A549 (cell line): ENCODE results near the gene ECT2. TPM values are rescaled to one million over a fixed set of nuclear protein-coding genes. Genes with fewer than 3 reads are reported as not detected.

Experiments used
- ATAC-seq, 2 experiments: fragments of 200-7000 bp in 1 of 2; fragments of >200 bp in 1 of 2; cut with Nextera tagmentation in 1 of 2; cut with Tn5 transposase in 1 of 2; 3 replicates each; pipeline versions ENCODE4 v1.8.0 to v1.9.1; 2018 to 2020; ENCODE audit warnings: mild to moderate bottlenecking in 1 of 2, moderate library complexity in 1 of 2
- CTCF ChIA-PET: fragments of 300-600 bp; sonication (Branson Sonifier 250); formaldehyde crosslinking; extraction: SDS; loops from one replicate; lab custom pipeline; 2021; ENCODE audit warnings: antibody characterized with exemption, inconsistent platforms; lab: Yijun Ruan, JAX
- POLR2A ChIA-PET: fragments of 350-600 bp; formaldehyde crosslinking; extraction: SDS; loops from one replicate; lab custom pipeline; 2021; ENCODE audit warnings: antibody characterized with exemption, inconsistent platforms; lab: Yijun Ruan, JAX
- DNase-seq, 2 experiments: peaks; one replicate each; pipeline versions ENCODE4 v3.0.0 to v3.0.0-alpha.2; 2011 to 2016; ENCODE audit warnings: low read depth in 1 of 2, low spot score in 1 of 2
- FAIRE-seq: peaks from 2 replicates; lab custom pipeline; 2011; peaks lifted over from hg19 to GRCh38; lab: Jason Lieb, UNC
- H3K27ac ChIP-seq, 2 experiments: fragments of >200 bp; sonication (Bioruptor Twin); formaldehyde crosslinking; 3 replicates each; pipeline ENCODE4 v1.5.1; 2016 to 2017
- H3K4me1 ChIP-seq: fragments of >200 bp; sonication (Bioruptor Twin); formaldehyde crosslinking; 3 replicates; pipeline ENCODE4 v1.6.1; 2016
- H3K4me2 ChIP-seq: fragments of >200 bp; sonication (Bioruptor Twin); formaldehyde crosslinking; 3 replicates; pipeline ENCODE4 v1.6.1; 2016
- H3K4me3 ChIP-seq: fragments of >200 bp; sonication (Bioruptor Twin); formaldehyde crosslinking; 3 replicates; pipeline ENCODE4 v1.5.1; 2016
- H3K9me3 ChIP-seq: fragments of >200 bp; sonication (Bioruptor Twin); formaldehyde crosslinking; 3 replicates; pipeline ENCODE4 v1.6.1; 2016
- BCL3 ChIP-seq: fragments of >200 bp; sonication (Bioruptor Twin); formaldehyde crosslinking; IDR thresholded peaks from 3 replicates; pipeline ENCODE4 v1.6.1; 2016
- BHLHE40 ChIP-seq: IDR thresholded peaks from 2 replicates; pipeline ENCODE4 v1.6.1; 2012; ENCODE audit warnings: low read depth, low read length, inconsistent platforms
- CEBPB ChIP-seq, 2 experiments: fragments of >200 bp in 1 of 2; sonication (Bioruptor Twin) in 1 of 2; formaldehyde crosslinking in 1 of 2; IDR thresholded peaks; 2 replicates each; pipeline ENCODE4 v1.6.1; 2012 to 2016
- CTCF ChIP-seq: fragments of >200 bp; sonication (Bioruptor Twin); formaldehyde crosslinking; IDR thresholded peaks from 3 replicates; pipeline ENCODE4 v1.5.1; 2016
- HES2 ChIP-seq: fragments of >200 bp; sonication (Bioruptor Twin); formaldehyde crosslinking; IDR thresholded peaks from 2 replicates; pipeline ENCODE4 v1.6.1; 2016
- HOXA7 ChIP-seq: fragments of 250-450 bp; sonication (Bioruptor Pico); IDR thresholded peaks from 2 replicates; pipeline ENCODE4 v1.5.0; 2020; ENCODE audit warnings: mild to moderate bottlenecking, moderate library complexity
- JUNB ChIP-seq: fragments of >200 bp; sonication (Bioruptor Twin); formaldehyde crosslinking; IDR thresholded peaks from 2 replicates; pipeline ENCODE4 v1.6.1; 2016
- KDM1A ChIP-seq: fragments of 200-600 bp; sonication (generic); IDR thresholded peaks from 2 replicates; pipeline ENCODE4 v1.6.1; 2016; ENCODE audit warnings: low read depth, mild to moderate bottlenecking
- KDM5A ChIP-seq: fragments of 200-600 bp; sonication (generic); IDR thresholded peaks from 2 replicates; pipeline ENCODE4 v1.6.1; 2016; ENCODE audit warnings: antibody characterized with exemption, mild to moderate bottlenecking
- PHF8 ChIP-seq: fragments of 200-600 bp; sonication (generic); IDR thresholded peaks from 2 replicates; pipeline ENCODE4 v1.6.1; 2016; ENCODE audit warnings: low read depth, mild to moderate bottlenecking, antibody characterized with exemption, moderate library complexity, borderline replicate concordance
- SMC3 ChIP-seq: fragments of >200 bp; sonication (Bioruptor Twin); formaldehyde crosslinking; IDR thresholded peaks from 3 replicates; pipeline ENCODE4 v1.6.1; 2018; ENCODE audit warnings: inconsistent platforms
- WGBS: methylation state at CpG from one replicate; pipeline ENCODE4 v1.1.6; 2017; ENCODE audit errors: missing lambda C conversion rate; 5-methylcytosine and 5-hydroxymethylcytosine counted together
- polyA plus RNA-seq, 4 experiments: library from polyadenylated mRNA; depleted of rRNA in 3 of 4; stranded (reverse); fragments of >200 nt; fragmentation: RNase III in 1 of 4; extraction: RNeasy Plus Mini Kit Qiagen cat#74134 plus additional on column Dnase treatment in 1 of 4; gene quantifications; 2 replicates in 3 of 4; 3 replicates in 1 of 4; pipeline ENCODE4 v1.2.3, GENCODE V29; 2011 to 2017
- TF ChIP-seq, protein P1 (sequence below): fragments of 250-450 bp; sonication (Bioruptor Pico); IDR thresholded peaks from 2 replicates; pipeline ENCODE4 v1.5.0; 2020; ENCODE audit warnings: low read depth, mild to moderate bottlenecking, moderate library complexity
- TF ChIP-seq, protein P2 (sequence below): fragments of 200-600 bp; sonication (generic); IDR thresholded peaks from 2 replicates; pipeline ENCODE4 v1.6.1; 2016; ENCODE audit warnings: antibody characterized with exemption, mild to moderate bottlenecking, moderate library complexity
- TF ChIP-seq, protein P3 (sequence below): IDR thresholded peaks from 2 replicates; pipeline ENCODE4 v1.6.1; 2012

The ECT2 gene
- polyA plus RNA-seq, 2 of the 4 experiments (the other 2 are of a cell fraction), result 96.5 to 187 TPM

DNA sequence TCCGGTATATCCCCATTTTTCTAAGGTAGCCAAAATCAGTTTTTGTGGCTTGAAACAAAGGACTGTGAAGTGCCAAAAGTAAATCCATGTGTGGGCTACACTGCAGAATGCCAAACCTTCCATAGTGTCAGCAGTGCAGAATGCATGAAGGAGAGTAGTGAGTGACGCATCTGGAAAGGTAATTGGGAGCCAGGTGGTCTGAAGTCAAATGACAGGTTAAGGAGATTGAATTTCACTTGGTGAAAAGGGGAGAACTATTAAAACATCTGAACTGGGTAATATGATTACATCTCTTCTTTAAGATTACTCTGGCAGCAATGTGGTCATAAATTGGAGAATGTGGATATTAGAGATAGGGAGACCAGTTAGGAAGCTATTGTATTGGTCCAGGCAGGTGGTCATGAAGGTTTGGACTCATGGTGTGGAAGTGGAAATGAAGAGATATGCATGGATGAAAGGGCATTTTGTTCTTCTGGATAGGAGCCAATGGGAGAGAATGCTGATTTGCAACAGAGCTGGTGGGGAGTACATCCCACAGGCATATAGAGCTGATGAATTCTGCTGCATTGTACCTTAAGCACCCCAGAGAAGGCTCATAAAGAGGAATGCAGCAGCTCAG is 118.2 kb downstream of the ECT2 start:
- Histone ChIP-seq H3K9me3 (no peaks in the 10 kb centered on the region), H3K4me2 (no peak overlapping the region), H3K4me1 (no peaks in the 10 kb centered on the region), H3K4me3 (no peak overlapping the region), H3K27ac (no peak overlapping the region)
- no peak for DNase-seq
- WGBS, result 43% methylated on average over 2 of the region's 2 CpGs
- no peak for ATAC-seq
- ChIA-PET CTCF (interaction anchor here (0.5 kb wide), 1 partner anchor 1530 kb away, joined by 3 read pairs; no protein-coding TSS in a partner anchor), POLR2A (no interaction called here)
- no peak for TF ChIP-seq BHLHE40
- TF ChIP-seq KDM5A, result no peak
- no peak for TF ChIP-seq HES2
- TF ChIP-seq CTCF, result no peak
- no peak for TF ChIP-seq PHF8
- TF ChIP-seq, protein P1, sequence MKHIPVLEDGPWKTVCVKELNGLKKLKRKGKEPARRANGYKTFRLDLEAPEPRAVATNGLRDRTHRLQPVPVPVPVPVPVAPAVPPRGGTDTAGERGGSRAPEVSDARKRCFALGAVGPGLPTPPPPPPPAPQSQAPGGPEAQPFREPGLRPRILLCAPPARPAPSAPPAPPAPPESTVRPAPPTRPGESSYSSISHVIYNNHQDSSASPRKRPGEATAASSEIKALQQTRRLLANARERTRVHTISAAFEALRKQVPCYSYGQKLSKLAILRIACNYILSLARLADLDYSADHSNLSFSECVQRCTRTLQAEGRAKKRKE (CRISPR knock-in tag), result no peak
- no peak for TF ChIP-seq SMC3
- TF ChIP-seq BCL3, result no peak
- TF ChIP-seq, protein P2, sequence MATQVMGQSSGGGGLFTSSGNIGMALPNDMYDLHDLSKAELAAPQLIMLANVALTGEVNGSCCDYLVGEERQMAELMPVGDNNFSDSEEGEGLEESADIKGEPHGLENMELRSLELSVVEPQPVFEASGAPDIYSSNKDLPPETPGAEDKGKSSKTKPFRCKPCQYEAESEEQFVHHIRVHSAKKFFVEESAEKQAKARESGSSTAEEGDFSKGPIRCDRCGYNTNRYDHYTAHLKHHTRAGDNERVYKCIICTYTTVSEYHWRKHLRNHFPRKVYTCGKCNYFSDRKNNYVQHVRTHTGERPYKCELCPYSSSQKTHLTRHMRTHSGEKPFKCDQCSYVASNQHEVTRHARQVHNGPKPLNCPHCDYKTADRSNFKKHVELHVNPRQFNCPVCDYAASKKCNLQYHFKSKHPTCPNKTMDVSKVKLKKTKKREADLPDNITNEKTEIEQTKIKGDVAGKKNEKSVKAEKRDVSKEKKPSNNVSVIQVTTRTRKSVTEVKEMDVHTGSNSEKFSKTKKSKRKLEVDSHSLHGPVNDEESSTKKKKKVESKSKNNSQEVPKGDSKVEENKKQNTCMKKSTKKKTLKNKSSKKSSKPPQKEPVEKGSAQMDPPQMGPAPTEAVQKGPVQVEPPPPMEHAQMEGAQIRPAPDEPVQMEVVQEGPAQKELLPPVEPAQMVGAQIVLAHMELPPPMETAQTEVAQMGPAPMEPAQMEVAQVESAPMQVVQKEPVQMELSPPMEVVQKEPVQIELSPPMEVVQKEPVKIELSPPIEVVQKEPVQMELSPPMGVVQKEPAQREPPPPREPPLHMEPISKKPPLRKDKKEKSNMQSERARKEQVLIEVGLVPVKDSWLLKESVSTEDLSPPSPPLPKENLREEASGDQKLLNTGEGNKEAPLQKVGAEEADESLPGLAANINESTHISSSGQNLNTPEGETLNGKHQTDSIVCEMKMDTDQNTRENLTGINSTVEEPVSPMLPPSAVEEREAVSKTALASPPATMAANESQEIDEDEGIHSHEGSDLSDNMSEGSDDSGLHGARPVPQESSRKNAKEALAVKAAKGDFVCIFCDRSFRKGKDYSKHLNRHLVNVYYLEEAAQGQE, result no peak
- TF ChIP-seq JUNB, result no peak
- TF ChIP-seq, protein P3, sequence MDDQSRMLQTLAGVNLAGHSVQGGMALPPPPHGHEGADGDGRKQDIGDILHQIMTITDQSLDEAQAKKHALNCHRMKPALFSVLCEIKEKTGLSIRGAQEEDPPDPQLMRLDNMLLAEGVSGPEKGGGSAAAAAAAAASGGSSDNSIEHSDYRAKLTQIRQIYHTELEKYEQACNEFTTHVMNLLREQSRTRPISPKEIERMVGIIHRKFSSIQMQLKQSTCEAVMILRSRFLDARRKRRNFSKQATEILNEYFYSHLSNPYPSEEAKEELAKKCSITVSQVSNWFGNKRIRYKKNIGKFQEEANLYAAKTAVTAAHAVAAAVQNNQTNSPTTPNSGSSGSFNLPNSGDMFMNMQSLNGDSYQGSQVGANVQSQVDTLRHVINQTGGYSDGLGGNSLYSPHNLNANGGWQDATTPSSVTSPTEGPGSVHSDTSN, result no peak
- no peak for FAIRE-seq

DNA sequence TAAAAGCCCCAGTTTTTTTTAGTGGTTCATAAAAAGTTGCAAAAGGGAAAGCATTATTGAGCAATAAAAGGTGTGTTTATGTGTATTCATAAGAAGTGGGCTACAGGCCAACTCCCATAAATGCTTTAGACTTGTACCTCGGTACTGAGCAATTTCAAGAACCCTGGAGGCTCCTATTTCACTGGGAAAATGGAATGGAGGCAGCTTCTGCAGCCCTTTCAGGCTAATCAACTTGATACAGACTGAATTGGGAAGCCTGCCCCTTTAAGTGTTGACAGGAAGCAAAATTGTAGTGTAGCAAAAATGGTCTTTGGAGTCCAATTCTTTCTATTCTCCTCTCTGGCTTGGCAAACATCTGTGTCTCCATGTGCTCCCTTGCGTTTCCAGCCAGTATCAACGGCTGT is 118.8 kb downstream of the ECT2 start:
- peak; percentile 24 to 26; a peak in 2 of 4 replicates for TF ChIP-seq CEBPB (IDR thresholded peaks at IDR 0.05)
- no peak for TF ChIP-seq KDM1A
- TF ChIP-seq HOXA7 (CRISPR knock-in tag), result no peak
- TF ChIP-seq, all 56 proteins: peak for 1
- ATAC-seq (no peak), FAIRE-seq (no peak), DNase-seq (peak in 1 of 2 experiments; percentile 9)
- H3K4me3 ChIP-seq, result no peak overlapping the region
- no peak overlapping the region for H3K4me2 ChIP-seq
- H3K4me1 ChIP-seq, result no peaks in the 10 kb centered on the region
- 0% methylated on average over 3 of the region's 3 CpGs for WGBS
- no peaks in the 10 kb centered on the region for H3K9me3 ChIP-seq
- no peak overlapping the region for H3K27ac ChIP-seq
- ChIA-PET POLR2A (no interaction called here), CTCF (interaction anchor here (0.5 kb wide), 1 partner anchor 1531 kb away, joined by 3 read pairs; no protein-coding TSS in a partner anchor)
